GM23338 (cell line): Measurements from ENCODE around the gene MYO16. TPM values are rescaled to one million over a fixed set of nuclear protein-coding genes. Genes with fewer than 3 reads are reported as not detected.

ENCODE experiments used
- ATAC-seq: fragments of 200-7000 bp; cut with Tn5 transposase; 3 replicates; pipeline ENCODE4 v1.9.1; 2020
- DNase-seq: peaks from one replicate; pipeline ENCODE4 v3.0.0-alpha.2; 2015; ENCODE audit warnings: low spot score
- H2AFZ ChIP-seq: fragments of 200-600 bp; sonication (generic); 2 replicates; pipeline ENCODE4 v1.8.0; 2016; ENCODE audit warnings: antibody characterized with exemption, mild to moderate bottlenecking, moderate library complexity
- H3F3A ChIP-seq: fragments of 200-600 bp; sonication (generic); replicated peaks from 2 replicates; pipeline ENCODE4 v1.8.0; 2017; ENCODE audit warnings: antibody characterized with exemption, mixed run types, low read depth
- H3K27ac ChIP-seq: fragments of 200-600 bp; sonication (generic); 2 replicates; pipeline ENCODE4 v1.6.1; 2016; ENCODE audit warnings: low read depth
- H3K27me3 ChIP-seq: fragments of 200-600 bp; sonication (generic); 2 replicates; pipeline ENCODE4 v1.8.0; 2016; ENCODE audit warnings: mild to moderate bottlenecking, mixed run types, moderate library complexity; ENCODE audit not compliant: insufficient read depth
- H3K36me3 ChIP-seq: fragments of 200-600 bp; sonication (generic); 2 replicates; pipeline ENCODE4 v1.8.0; 2016; ENCODE audit warnings: mild to moderate bottlenecking; ENCODE audit not compliant: insufficient read depth
- H3K4me1 ChIP-seq: fragments of 200-600 bp; sonication (generic); 2 replicates; pipeline ENCODE4 v1.8.0; 2016; ENCODE audit warnings: mild to moderate bottlenecking, moderate library complexity; ENCODE audit not compliant: insufficient read depth
- H3K4me2 ChIP-seq: fragments of 200-600 bp; sonication (generic); 2 replicates; pipeline ENCODE4 v1.7.1; 2017; ENCODE audit warnings: mixed run types
- H3K4me3 ChIP-seq: fragments of 200-600 bp; sonication (generic); 2 replicates; pipeline ENCODE4 v1.6.1; 2016; ENCODE audit warnings: mixed run types
- H3K79me2 ChIP-seq: fragments of 200-600 bp; sonication (generic); replicated peaks from 2 replicates; pipeline ENCODE4 v1.8.0; 2017; ENCODE audit warnings: mild to moderate bottlenecking; ENCODE audit not compliant: insufficient read depth
- H3K9me2 ChIP-seq: fragments of 200-600 bp; sonication (generic); 2 replicates; pipeline ENCODE4 v1.8.0; 2017; ENCODE audit not compliant: insufficient read depth
- H4K20me1 ChIP-seq: fragments of 200-600 bp; sonication (generic); replicated peaks from 2 replicates; pipeline ENCODE4 v1.8.0; 2017; ENCODE audit warnings: mild to moderate bottlenecking; ENCODE audit not compliant: insufficient read depth
- H3K27ac Mint-ChIP-seq: 2 replicates; pipeline ENCODE4 v1.8.0; 2020; ENCODE audit warnings: inconsistent platforms, mild to moderate bottlenecking, moderate library complexity, mixed read lengths
- H3K27me3 Mint-ChIP-seq: 3 replicates; pipeline ENCODE4 v1.8.0; 2022; ENCODE audit warnings: low read depth, mild to moderate bottlenecking, moderate library complexity, mixed read lengths, inconsistent platforms; ENCODE audit not compliant: insufficient read depth, poor library complexity
- H3K36me3 Mint-ChIP-seq: 3 replicates; pipeline ENCODE4 v1.8.0; 2021; ENCODE audit warnings: low read depth, mild to moderate bottlenecking, inconsistent platforms, moderate library complexity, mixed read lengths
- H3K4me1 Mint-ChIP-seq: 3 replicates; pipeline ENCODE4 v1.8.0; 2020; ENCODE audit warnings: mild to moderate bottlenecking, inconsistent platforms, mixed read lengths
- H3K4me3 Mint-ChIP-seq: 3 replicates; pipeline ENCODE4 v1.8.0; 2021; ENCODE audit warnings: moderate library complexity, mild to moderate bottlenecking, inconsistent platforms, mixed read lengths
- H3K9me3 Mint-ChIP-seq: 3 replicates; pipeline ENCODE4 v1.8.0; 2020; ENCODE audit warnings: moderate library complexity, mild to moderate bottlenecking, inconsistent platforms, mixed read lengths
- CTCF ChIP-seq, 2 experiments: fragments of 200-600 bp in 1 of 2; sonication (generic) in 1 of 2; conservative IDR thresholded peaks; 2 replicates each; pipeline versions ENCODE4 v1.5.1 to v1.6.1; 2016 to 2017; ENCODE audit warnings: antibody characterized with exemption in 2 of 2, low read depth in 2 of 2, mild to moderate bottlenecking in 2 of 2, moderate library complexity in 1 of 2
- JUNB ChIP-seq: IDR thresholded peaks from one replicate; pipeline ENCODE4 v1.6.1; 2016; ENCODE audit warnings: antibody characterized with exemption; ENCODE audit not compliant: unreplicated experiment
- NANOG ChIP-seq: IDR thresholded peaks from 2 replicates; pipeline ENCODE4 v1.6.1; 2016; ENCODE audit warnings: antibody characterized with exemption, borderline replicate concordance
- REST ChIP-seq: IDR thresholded peaks from one replicate; pipeline ENCODE4 v1.6.1; 2018; ENCODE audit warnings: antibody characterized with exemption; ENCODE audit not compliant: unreplicated experiment
- ZNF114 ChIP-seq: fragments of 250-450 bp; sonication (Bioruptor Pico); IDR thresholded peaks from 2 replicates; pipeline ENCODE4 v1.5.0; 2020; ENCODE audit warnings: mild to moderate bottlenecking, moderate library complexity
- ZNF331 ChIP-seq: fragments of 250-450 bp; sonication (Bioruptor Pico); IDR thresholded peaks from 2 replicates; pipeline ENCODE4 v1.5.0; 2020; ENCODE audit warnings: low read depth, mild to moderate bottlenecking, moderate library complexity
- ZNF462 ChIP-seq: fragments of 250-450 bp; sonication (Bioruptor Pico); IDR thresholded peaks from 2 replicates; pipeline ENCODE4 v1.5.0; 2020; ENCODE audit warnings: mild to moderate bottlenecking, moderate library complexity
- polyA plus RNA-seq: library from polyadenylated mRNA; unstranded; fragments of >200 nt; fragmentation: Nextera tagmentation; extraction: Ambion mirVana; gene quantifications from 2 replicates; pipeline ENCODE4 v1.2.1, GENCODE V29; 2016
- total RNA-seq: library from RNA; depleted of rRNA; stranded (reverse); fragments of >200 nt; shearing (Covaris generic); gene quantifications from 2 replicates; pipeline ENCODE4 v1.2.3, GENCODE V29; 2014

MYO16 gene
- total and polyA plus RNA-seq, 2 experiments from 2014 or later = 0.10 to 0.13 TPM

- Mint-ChIP-seq H3K27me3 (no peaks in the 10 kb centered on the region), H3K27ac (no peak overlapping the region), H3K4me3 (no peak overlapping the region), H3K36me3 (no peaks in the 10 kb centered on the region), H3K9me3 (no peaks in the 10 kb centered on the region), H3K4me1 (no peaks in the 10 kb centered on the region)
- DNase-seq (no peak), ATAC-seq (no peak)
- Histone ChIP-seq H4K20me1 (no peaks in the 10 kb centered on the region), H3F3A (no peaks in the 10 kb centered on the region), H3K4me3 (no peak overlapping the region), H3K79me2 (no peaks in the 10 kb centered on the region), H3K36me3 (no peaks in the 10 kb centered on the region), H3K27me3 (no peaks in the 10 kb centered on the region), H3K9me2 (0 out of 2 replicates have a peak, but pooled peaks cover 4% of the 10 kb centered on the region), H3K27ac (no peak overlapping the region), H3K4me2 (no peak overlapping the region), H2AFZ (no peak overlapping the region), H3K4me1 (no peaks in the 10 kb centered on the region)
- no peak for TF ChIP-seq CTCF (conservative IDR thresholded peaks at IDR 0.05; ENCODE audit: low read depth in 2 of 2)
- TF ChIP-seq ZNF114 (CRISPR knock-in tag) = no peak
- TF ChIP-seq ZNF462 (CRISPR knock-in tag) = no peak
- TF ChIP-seq ZNF331 = no peak
- no peak for TF ChIP-seq NANOG
- no peak for TF ChIP-seq REST
- no peak for TF ChIP-seq JUNB
Observed at GRCh38 chr13:109110159-109110558, 480.7 kb downstream of the MYO16 start.
